HG03159 (cell line): Measurements from ENCODE around the gene SHB.

Source experiments
- ATAC-seq: cut with Tn5 transposase; IDR thresholded peaks from one replicate; pipeline ENCODE4 v1.9.1; 2021; ENCODE audit warnings: mild to moderate bottlenecking, moderate library complexity; ENCODE audit not compliant: unreplicated experiment

Gene SHB

DNA sequence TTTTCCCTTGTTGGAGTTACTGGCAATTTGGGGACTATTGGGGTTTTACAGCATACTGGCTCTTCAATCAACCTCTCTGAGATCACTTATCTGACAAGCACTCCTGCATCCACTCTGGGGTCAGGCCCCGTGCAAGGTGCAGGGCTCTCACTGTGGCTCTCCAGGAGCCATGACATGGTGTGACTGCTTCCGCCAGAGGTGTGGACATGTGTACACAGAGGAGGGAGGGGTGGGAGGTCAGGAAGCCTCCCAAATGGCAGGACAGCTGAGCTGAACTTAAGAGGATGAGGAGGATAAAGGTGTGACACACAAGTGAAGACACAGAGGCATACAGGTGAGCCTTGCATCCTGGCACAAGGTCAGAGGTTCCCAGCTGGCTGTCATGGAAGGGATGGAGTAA is 24.3 kb downstream of the SHB start:
- no peak for ATAC-seq

- ATAC-seq = no peak
These were observed 24.9 kb downstream of the SHB start for GRCh38 chr9:38043931-38044623.

- no peak for ATAC-seq
These were observed 26.2 kb downstream of the SHB start for GRCh38 chr9:38042626-38043357.

DNA sequence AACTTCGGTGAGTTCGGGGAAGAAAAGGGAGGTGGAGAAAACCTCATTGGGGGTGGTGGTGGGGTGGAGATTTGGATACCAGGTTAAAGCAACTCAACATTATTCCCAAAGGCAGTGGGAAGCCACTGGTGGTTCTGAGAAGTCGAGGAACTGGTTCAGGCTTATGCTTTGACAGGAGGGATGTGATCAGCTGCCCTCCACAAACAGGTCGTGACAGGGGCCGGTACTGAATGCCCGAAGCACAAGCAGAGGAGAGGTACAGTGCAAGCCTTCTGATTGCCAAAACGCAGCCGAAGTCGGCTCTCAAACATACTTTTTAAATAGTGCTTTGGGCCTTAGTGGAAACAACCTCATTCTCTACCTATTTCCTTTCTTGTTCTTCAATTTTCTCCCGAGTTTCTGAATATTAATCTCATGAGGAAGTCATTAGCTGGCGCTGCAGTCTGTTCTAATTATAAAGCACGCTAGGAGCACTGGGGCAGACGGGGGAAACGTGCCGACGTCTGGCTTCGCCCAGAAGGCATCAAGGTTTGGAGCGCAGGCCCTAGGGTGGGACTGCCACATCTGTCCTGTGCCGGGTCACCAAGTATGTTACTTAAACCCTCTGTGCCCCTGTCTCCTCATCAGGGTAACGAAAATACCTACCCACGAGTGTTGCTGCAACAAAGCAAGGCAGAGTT is 27.3 kb downstream of the SHB start:
- ATAC-seq = no peak

GRCh38 chr9:38039907-38040682 is 28.9 kb downstream of the SHB start:
- ATAC-seq = no peak

DNA sequence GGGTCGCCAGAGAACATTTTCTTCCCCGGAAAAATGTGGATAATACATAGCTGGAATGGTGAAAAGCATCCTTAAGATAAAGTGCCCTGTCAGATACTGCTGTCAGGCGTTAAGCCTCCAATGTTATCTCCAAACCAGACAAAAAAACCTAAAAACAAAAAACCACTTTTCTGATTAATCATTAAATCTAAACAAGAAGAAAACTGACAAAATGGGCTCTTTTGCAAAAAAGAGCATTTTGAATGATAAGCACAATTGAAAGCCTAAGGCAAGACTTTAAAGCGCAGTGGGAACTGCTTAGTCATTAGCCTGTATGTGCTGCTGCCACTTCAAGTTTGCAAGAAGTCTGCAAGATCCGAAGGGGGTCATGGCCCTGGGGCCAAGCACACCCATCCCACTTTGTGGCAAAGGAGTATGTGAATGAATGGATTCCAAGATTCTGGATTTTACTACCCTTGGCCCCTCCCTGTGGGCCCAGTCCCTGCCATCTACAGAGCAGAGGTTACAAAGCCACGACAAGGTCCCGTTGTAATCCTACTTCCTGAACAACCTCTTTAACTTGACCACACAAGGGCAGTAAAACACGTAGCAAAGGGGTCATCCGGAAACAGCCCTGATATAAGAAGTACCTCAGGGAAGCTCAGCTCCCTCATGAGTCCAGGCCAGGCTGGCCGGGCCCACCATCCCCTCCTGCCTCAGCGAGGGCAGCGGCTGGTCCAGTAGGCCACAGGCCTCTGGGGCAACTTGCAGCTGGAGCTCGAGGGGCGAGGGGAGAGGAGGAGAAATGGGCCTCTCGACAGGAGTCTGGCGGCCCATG is 29.7 kb downstream of the SHB start:
- ATAC-seq = no peak

GRCh38 chr9:38038307-38039089 is 30.5 kb downstream of the SHB start:
- ATAC-seq = no peak

DNA sequence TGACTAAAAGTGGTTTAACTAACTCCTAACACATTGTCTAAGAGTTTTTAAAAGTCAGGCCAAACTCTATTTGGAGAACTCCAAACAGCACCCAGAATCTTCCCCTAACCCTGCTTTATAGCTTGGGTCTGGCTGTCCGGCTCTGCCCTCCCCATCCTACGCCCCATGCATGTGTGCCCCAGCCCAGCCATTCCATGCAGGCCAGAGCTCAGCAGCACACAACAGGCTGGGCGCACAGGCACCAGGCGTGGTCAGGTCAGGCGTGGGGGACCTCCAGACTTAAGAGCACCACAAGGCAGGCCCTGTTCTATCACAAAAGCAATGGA is 31.1 kb downstream of the SHB start:
- no peak for ATAC-seq

DNA sequence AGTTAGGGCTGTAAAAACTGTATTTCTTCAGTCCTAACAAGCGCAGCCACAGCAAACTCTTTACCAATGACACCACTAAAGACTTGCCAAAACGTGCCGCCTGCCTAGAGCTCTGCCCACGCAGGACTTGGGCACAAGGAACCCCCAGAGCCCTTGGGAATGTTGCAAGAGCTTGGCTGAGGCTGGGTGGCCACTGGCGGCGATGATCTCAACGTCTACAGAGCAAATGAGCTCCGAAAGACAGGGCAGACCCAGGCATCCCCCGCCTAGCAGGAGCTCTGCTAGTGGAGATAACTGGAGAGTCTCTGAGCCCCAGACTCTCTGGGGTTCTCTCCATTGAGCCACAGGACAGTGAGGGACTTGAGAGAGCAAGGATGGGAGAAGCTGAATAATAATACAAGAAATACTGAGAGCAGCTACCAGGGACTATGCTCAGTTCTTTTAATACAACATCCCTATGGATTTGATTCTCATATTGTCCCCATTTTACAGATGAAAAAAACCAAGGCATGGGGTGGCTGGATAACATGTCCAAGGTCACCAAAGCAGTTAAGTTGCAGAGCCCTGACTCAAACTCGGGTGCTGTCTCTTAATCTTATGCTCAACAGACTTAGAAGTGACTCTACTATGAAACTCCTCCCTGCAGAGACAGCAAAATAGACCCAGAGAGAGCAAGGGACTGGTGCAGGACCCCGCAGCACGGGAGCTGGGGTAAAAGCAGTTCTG is 32.5 kb downstream of the SHB start:
- no peak for ATAC-seq

DNA sequence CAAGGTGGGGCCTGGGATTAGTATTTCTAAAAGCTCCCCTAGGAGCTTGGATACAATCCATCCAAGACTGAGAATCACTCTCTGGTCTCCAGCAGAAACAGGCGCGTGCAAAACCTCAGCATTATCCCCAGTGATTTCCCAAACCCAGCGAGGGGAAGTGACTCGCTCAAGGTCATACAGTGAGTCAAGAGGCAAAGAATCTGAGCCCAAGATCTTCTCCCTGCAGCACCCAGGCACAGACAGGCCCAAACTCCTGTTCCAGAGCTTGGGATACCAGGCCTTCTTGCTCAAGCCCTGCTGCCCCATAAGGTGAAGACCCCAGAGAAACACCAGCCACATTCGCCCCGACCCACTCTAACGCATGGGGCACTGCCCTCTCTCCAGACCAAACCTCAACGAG is 33.2 kb downstream of the SHB start:
- no peak for ATAC-seq

- ATAC-seq = no peak
These were observed 35.1 kb downstream of the SHB start for GRCh38 chr9:38033941-38034340.

GRCh38 chr9:38032266-38033110 is 36.5 kb downstream of the SHB start:
- ATAC-seq = no peak

- no peak for ATAC-seq
These were observed 37.4 kb downstream of the SHB start for GRCh38 chr9:38031594-38031993.

DNA sequence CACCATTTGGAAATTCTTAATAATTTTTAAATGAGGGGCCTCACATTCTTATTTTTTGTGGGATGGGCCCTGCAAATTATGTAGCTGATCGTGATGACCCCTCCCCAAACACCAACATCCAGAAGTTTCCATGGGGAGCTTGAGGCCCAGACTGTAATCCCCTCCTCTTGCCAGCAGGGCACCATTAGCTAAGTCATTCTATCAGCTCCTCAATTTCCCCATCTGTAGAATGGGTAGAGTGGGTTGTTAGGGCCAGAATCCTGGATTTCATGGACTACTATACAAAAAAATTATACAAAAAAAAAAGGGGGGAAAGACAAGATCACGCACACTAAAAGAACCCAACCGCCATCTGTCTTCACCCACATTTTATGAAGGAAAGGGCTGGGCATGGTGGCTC is 38.4 kb downstream of the SHB start:
- ATAC-seq = no peak

DNA sequence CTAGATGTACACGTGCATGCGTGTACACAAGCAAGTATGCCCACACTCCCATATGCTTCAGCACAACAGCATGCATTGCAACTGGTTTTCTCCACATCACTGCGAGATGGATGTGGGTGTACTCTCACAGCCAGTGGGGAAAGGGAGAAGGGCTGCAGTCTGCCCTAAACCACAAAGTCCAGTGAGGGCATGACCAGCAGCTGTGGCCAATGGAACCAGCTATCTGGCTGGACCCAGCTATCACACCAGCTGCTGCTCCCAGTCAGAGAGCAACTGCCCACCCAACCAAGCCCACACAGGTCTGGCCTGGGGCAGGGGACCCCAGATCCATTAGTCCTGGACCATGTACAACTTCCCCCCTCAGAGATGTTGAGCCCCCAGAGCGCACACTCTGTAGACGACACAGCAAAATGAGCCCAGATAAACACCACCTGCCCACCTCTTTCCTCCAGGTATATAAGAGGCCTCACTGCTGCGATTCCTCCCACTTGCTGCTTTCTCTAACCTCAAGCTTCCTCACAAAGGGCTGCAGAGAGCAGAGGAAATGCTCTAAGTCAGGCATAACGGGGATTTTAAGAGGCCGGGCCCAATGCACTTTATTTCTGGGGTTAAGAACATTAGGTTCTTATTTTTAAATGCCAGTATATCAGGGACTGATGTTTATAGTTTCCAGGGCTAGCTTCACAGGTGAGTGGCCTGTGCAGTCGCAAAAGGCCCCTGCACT is 39.0 kb downstream of the SHB start:
- no peak for ATAC-seq

DNA sequence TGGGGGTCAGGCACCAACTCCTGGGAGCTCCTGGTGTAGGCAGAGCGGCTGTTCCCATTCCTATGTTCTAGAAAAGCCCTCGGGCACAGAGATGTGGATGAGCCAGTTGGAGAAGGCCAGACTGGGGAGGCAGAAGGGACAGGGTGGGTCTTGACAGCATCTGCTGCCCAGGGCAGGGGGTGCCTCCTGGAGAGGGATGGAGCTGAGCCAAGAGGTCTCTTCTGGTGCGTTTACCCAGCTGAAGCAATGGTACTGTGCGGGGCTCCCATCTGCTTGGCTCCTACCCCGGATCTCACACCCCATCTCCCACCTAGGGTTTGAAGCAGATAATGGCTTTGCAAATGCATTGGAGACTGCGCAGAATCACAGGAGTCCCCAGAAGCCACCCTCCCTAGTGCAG is 41.3 kb downstream of the SHB start:
- ATAC-seq = no peak

- ATAC-seq = no peak
These were observed 42.0 kb downstream of the SHB start for GRCh38 chr9:38026840-38027527.
